HG03565 (cell line): ENCODE data around the gene RPS6KA4.

Experiments used
- ATAC-seq: cut with Tn5 transposase; IDR thresholded peaks from one replicate; pipeline ENCODE4 v1.9.1; 2021; ENCODE audit warnings: mild to moderate bottlenecking, moderate library complexity; ENCODE audit not compliant: unreplicated experiment

Gene RPS6KA4

DNA sequence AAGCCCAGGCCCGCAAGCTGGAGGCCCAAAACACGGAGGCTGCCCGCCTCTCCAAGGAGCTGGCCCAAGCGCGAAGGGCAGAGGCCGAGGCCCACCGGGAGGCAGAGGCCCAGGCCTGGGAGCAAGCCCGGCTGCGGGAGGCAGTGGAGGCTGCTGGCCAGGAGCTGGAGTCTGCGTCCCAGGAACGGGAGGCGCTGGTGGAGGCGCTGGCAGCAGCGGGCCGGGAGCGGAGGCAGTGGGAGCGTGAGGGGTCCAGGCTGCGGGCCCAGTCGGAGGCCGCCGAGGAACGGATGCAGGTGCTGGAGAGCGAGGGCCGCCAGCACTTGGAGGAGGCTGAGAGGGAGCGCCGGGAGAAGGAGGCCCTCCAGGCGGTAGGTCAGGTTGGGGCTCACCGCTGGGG is 14.2 kb upstream of the RPS6KA4 start:
- no peak for ATAC-seq

DNA sequence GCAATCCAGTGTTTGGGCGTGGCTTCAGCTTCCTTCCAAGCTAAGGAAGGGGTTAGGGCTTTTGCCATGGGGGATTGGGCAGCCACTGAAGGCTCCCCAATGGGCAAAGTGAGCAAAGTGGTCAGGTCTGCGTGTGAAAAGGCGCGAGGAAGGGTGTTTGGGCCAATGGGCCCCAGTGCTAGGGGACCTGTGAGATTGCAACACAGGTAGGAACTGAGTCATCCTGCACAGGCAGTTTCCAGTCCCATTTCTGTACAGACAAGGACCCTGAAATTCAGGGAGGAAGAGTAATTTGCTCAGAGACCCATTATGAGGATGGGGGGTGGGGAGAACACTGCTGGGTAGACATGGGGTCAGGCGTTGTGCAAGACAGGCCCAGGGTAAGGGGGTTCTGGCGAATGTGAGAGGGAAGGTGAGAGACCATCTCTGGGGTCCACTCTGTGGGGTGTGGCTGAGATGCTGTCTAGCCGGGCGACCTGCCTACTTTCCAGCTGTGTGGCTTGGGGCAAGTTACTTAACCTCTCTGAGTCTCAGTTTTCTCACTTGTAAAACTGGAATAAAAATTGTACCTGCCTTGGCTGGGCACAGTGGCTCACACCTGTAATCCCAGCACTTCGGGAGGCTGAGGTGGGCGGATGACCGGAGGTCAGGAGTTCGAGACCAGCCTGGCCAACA is 11.6 kb upstream of the RPS6KA4 start:
- no peak for ATAC-seq

DNA sequence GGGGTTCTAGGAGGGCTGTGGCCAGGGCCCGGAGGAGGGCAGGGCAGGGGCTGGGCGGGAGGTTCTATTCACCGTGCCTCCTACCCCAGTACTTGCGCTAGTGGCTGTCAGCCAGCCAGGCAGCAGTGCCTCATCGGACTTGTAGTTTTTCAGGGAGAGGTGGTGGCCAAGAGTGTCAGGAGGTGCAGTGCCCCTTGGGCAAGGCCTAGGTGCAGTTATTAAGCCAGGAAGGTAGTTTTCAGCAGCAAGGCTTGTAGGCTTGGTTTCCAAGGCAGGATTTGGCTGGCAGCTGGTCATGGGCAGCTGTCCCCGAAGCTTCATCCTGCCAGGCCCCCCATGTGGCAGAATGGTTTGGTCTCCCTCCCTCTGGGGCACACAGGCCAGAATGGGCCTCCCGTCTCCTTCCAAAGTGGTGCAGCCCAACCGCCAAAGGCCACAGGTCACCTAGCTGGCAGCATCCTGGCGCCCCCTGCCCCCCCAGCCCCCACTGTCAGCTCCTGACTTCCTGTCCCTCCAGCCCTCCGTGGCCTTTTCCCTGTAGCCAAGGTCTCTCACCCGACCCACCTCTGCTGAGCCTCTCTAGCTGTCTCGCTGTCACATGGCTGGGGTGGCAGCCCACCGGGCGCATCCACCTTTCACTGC is 10.5 kb upstream of the RPS6KA4 start:
- no peak for ATAC-seq

DNA sequence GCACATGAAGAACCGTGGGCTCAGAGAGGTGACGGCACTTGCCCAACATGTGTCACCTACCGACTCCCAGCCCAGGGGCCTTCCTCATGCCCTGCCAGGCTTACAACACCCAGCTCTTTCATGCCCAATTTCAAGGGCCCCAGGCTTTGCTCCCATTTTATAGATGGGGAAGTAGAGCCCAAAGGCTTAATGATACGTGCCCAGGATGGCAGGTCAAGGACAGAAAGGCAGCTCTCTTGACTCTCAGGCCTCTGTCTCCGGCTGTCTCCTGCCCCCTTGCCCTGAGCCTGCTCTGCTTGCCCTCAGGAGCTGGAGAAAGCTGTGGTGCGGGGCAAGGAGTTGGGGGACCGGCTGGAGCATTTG is 10.0 kb upstream of the RPS6KA4 start:
- no peak for ATAC-seq

DNA sequence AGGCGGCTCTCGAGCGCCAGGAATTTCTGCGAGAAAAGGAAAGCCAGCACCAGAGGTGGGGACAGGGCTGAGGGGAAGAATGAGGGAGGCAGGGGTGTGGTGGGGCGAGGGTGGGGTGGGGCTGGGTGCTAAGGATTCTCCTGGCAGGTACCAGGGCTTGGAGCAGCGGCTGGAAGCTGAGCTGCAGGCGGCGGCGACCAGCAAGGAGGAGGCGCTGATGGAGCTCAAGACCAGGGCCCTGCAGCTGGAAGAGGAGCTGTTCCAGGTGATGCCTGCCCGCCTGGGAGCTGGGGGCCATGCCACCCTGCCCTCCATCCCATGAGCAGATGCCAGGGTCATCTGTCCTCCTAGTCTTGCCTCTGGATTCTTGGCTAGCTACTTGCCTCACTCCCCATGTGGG is 9.6 kb upstream of the RPS6KA4 start:
- no peak for ATAC-seq

DNA sequence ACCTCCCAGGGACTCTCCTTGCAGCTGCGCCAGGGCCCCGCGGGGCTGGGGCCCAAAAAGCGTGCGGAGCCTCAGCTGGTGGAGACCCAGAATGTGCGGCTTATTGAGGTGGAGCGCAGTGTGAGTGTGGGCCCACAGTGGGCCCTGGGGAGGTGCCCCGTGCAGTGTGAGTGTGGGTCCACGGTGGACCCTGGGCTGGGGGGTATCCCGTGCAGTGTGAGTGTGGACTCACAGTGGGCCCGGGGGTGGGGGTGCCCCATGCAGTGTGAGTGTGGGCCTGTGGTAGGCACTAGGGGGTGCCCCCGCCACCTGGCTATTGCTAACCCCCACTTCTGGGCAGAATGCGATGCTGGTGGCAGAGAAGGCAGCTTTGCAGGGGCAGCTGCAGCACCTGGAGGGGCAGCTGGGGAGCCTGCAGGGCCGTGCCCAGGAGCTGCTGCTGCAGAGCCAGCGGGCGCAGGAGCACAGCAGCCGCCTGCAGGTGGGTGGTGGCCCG is 7.8 kb upstream of the RPS6KA4 start:
- no peak for ATAC-seq

DNA sequence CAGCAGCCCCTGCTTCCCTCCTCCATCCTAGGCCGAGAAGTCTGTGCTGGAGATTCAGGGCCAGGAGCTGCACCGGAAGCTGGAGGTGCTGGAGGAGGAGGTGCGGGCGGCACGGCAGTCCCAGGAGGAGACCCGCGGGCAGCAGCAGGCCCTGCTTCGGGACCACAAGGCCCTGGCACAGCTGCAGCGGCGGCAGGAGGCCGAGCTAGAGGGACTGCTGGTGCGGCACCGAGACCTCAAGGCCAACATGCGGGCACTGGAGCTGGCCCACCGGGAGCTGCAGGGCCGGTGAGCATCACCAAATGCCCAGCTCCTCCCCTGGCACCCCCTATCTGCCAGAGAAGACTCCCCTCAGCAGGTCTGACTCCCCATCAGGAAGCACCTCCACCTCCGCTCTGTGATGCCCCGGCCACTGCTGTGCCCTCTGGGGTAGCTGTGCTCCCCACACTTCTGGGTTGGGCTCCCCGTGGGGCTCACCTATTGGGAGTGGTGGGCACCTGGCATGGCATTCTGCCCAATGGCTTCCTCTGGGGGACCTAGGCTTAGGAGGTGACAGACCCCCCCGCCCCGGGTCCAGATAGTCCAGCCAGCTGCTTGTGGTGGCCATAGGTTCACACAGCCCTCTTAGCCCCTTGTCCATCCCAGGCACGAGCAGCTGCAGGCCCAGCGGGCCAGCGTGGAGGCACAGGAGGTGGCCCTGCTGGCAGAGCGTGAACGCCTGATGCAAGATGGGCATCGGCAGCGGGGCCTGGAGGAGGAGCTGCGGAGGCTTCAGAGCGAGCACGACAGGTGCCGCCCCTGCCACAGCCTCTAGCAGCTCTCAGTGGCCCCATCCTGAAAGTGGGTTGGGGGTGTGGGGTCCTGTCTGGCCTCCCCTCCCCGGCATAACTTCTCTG is 6.6 kb upstream of the RPS6KA4 start:
- ATAC-seq, result no peak

DNA sequence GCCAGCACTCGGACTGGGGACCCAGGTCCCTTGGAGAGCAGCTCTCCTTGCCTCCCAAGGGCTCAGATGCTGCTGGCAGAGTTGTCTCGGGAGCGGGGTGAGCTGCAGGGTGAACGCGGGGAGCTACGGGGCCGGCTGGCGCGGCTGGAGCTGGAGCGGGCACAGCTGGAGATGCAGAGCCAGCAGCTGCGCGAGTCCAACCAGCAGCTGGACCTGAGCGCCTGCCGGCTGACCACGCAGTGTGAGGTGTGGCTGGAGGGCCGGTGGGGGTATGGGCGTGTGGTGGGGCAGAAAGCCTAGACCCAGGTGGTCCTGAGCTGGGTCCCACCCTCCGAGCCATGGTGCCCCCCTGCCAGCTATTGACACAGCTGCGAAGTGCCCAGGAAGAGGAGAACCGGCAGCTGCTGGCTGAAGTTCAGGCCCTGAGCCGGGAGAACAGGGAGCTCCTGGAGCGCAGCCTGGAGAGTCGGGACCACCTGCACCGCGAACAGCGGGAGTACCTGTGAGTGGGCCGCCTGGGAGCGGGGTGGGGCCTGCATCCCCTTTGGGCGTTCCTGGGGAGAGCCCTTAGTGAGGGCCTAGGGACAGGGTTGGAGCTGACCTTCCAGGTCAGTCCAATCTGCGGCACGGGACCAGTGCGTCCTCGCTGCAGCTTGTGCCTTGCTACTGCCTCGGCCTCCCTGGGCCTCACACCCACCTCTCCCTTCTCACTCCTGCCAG is 5.8 kb upstream of the RPS6KA4 start:
- ATAC-seq, result no peak

DNA sequence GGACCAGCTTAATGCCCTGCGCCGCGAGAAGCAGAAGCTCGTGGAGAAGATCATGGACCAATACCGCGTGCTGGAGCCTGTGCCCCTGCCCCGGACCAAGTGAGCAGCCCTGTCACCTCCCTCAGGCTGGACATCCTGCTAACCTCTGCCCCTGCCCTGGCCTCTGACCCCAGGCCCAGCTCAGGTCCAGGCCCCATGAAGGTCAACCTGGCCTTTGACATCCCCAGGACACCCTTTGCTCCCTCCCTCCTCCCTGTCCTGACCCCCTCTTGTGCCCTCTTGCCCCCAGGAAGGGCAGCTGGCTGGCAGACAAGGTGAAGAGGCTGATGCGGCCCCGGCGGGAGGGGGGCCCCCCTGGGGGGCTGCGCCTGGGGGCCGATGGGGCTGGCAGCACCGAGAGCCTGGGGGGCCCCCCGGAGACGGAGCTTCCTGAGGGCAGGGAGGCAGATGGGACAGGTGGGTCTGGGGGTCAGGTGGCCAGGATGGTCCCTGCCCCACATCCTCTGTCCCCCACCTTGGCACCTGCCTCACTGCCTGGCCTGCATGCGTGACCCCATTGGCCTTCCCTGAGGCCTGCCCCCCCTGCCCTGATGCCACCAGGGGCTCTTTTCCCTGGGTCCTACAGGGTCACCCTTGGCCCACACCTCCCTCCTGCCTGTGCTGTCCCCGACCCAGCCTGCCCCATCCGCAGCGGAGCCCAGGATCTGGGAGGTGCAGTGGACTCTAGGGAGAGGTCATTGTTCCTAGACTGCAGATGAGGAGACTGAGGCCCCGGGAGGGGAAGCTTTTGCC is 5.1 kb upstream of the RPS6KA4 start:
- ATAC-seq, result no peak

DNA sequence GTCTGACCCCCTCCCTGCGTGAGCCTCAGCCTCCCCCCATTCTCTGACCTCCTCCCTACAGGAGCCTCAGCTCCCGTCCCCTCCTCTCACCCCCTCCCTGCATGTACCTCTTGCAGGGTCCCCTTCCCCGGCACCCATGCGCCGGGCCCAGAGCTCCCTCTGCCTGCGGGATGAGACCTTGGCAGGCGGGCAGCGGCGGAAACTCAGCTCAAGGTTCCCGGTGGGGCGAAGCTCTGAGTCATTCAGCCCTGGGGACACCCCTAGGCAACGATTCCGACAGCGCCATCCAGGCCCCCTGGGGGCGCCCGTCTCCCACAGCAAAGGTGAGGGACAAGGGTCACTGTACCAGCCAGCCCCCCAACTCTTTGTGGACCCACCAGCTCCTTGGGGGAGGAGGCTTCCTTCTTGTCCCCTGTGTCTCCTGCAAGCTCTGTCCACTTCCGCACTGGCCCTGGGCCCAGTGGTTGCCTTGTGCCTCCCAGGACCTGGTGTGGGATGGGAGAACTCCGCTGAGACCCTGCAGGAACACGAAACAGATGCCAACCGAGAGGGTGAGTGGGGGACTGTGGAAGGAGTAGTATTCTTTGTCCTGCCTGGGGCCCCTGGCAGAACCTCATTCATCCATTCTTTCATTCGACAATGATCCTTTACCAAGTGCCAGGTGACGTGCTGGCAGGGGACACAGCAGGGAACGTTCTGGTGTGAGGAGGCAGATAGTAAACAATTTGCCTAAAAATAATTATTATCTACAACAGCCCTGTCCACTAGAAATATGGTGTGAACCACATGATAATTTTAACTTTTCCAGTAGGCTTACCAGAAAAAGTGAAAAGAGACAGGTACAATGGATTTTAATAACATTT is 3.7 kb upstream of the RPS6KA4 start:
- ATAC-seq, result no peak

DNA sequence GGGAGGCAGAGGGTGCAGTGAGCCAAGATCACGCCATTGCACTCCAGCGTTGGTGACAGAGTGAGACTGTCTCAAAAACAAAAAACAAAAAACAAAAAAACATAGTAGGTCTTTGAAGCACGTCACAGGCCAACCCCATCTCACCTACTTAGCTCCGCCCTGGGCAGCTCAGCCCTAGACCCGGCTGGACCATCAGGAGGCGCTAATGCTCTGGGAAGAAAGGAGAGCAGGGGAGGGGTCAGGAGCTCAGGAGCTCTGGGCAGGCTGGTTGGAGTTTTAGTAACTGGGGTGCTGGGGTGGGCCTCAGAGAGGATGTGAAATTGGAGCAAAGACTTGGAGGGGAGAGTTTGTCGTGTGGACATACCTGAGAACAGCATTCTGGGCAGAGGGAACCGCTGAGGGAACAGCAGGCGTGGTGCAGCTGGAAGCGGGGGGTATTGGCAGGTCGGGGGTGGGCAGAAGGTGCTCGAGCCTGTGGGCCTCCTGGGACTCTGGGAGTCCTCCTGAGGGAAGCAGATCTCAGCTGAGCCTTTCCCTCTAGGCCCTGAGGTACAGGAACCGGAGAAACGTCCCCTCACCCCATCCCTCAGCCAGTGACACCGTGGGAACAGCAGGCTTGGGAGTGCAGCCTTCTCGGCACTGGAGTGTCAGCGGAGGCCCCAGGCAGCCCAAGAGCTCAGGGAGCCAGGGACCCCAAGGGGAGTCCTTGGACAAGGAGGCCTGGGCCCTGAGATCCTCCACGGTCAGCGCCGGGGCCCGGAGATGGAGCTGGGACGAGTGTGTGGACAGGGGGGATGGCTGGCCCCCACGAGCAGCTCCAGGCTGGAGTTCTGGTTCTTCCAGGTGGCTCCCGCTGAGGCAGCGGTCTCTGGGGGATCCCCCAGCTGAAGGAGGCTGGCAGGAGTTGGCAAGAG is 2.2 kb upstream of the RPS6KA4 start:
- ATAC-seq, result no peak

DNA sequence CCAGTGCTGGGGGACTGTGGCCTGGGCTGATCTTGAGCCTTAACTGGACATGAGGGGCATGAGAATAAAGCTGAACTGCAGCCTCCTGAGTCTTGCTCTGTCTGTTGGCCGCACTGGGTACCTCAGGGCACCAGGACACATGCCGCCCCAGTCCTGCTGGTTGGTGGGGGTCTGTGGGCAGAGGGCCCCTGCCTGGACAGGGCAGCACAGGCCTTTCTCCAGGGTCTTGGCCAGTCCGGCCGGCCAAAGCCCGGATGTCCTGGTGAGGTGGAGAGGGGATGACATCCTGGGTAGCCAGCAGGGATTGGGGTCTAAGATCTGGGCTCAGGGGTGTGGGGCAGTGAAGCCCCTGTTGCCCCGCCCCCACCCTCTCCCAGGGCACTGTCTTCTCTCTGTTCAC is 1.5 kb upstream of the RPS6KA4 start:
- ATAC-seq, result no peak

DNA sequence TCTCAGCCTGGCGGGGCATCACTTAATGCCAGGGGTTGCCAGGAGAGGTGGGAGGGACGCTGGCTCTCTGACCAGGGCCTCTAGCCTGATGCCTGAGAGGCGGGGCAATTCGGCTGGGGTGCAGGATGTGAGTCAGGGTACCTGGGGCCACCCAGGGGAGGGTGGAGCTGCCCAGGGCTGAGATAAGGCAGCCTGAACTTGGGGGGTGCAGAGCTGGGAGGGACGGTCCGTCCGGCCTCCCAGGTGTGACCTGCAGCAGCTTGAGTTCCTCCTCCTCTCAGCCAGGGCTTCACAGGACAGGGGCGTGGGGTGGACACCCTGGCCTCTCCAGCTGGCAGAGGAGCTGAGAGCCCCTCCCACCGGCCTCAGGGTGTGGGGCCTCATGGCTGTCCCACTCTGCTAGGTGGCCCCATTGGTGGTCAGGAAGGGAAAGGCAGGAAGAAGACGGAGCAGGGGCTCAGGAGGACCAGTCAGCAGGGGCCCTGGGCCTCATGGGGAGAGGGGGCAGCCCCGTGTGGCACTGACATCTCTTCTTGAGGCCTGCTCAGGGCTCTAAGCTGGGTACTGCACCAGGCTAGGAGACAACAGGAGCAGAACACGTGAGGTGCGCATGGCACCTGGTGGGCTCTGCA is 942 bp upstream of the RPS6KA4 start:
- ATAC-seq, result no peak

DNA sequence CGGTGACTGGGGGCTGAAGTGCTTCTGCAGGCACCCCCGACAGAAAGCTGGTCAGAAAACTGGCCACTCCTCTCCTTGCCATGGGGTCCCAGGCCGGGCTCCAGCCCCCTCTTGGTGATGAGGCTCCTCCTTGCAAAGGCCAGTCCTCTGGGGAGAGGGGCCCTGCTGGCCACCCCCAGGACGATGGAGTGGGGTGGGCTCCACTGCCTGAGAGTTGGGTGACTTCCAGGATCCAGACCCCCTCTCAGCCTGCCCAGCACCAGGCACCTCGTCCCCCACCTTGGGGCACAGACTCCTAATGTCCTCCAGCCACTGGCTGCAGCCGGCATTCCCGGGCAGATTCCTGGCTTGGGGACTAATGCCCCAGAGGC is 441 bp upstream of the RPS6KA4 start:
- ATAC-seq, result no peak

DNA sequence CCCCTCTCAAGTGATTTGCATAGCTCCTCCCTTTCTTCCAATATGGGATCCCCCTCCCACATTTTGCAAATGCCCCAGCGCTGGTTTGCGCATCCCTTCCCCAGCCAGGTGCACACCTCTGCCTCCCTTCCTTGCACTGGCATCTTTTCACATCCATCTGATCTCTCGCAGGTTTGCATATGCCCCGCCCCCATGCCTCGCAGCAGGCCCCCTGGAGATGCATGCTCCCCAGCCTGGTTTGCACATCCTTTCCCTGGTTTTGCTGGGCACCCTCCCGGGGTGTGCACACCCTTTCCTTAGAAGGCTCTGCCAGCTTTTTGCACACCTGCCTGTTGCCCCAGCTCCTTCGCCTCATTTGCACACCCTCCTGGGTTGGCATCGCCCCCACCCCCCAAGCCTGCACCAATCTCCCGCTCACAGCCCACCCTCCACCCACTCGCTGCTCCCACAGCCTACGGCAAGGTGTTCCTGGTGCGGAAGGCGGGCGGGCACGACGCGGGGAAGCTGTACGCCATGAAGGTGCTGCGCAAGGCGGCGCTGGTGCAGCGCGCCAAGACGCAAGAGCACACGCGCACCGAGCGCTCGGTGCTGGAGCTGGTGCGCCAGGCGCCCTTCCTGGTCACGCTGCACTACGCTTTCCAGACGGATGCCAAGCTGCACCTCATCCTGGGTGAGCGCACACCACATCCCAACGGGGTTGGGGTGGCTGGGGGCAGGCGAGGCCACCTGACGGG is 917 bp downstream of the RPS6KA4 start:
- ATAC-seq, result no peak

DNA sequence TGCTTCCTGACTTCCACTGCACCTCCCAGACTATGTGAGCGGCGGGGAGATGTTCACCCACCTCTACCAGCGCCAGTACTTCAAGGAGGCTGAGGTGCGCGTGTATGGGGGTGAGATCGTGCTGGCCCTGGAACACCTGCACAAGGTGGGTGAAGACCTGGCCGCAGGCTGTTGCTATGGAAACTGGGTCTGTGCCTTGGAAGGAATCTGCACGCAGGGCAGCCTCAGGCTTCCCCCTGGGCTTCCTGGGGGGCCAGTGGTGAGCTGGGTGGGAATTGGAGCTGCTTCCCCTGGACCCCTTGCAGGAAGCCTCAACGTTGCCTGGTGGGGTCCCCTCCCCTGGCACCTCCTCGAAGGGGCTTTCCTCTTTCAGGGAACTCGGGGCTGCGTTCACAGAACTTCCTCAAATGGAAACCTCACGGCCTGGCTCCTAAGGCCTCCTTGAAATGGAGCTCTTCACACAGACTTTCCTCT is 1.5 kb downstream of the RPS6KA4 start:
- no peak for ATAC-seq

DNA sequence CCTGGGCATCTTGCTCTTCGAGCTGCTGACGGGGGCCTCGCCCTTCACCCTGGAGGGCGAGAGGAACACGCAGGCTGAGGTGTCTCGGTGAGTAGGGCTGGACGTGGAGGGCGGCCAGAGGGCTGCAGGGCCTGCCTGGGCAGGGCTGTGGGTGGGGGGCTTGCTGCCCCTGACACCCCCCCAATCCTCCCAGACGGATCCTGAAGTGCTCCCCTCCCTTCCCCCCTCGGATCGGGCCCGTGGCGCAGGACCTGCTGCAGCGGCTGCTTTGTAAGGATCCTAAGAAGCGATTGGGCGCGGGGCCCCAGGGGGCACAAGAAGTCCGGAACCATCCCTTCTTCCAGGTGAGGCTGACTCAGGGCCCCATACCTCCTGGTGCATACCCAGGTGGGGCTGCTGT is 2.7 kb downstream of the RPS6KA4 start:
- ATAC-seq, result no peak
